ENCODE measurements around the gene RNF166.

The RNF166 gene

DNA sequence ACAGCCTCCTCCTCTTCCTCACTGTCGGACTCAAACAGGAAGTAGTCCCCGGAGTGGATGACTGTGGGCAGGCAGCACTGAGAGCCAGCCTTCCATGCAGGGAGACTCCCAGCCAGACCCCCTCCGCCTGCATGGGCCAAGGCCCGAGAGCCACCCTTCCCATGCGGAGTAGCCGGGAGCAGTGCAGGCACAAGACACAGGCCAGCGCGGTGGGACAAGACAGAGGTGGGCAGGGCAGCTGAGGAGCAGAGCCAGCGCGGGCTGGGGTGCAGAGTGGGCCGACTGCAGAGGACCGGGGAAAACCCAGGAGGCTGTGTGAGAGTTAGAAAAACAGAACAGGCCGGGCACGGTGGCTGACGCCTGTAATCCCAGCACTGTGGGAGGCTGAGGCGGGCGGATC is 17.7 kb upstream of the RNF166 start:
- no peak for DNase-seq (ENCODE audit: low read depth in 2 of 2)

DNA sequence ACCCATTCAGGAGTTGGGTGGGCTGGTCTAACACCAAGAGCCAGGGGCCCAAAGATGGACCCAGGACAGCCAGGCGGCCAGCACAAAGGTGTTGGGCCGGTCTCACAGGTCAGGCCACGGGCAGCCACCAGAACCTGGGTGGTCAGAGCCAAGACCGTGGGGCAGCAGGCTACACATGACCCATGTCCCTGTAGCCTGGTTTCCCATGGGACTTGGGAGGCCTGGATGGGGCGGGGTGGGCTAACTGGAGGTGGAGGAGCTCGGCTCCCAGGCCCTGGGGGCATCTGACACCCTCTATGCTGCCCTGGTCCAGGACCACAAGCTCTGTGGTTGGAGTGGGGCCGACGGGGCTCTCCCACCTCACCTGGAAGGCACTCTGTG is 17.3 kb upstream of the RNF166 start:
- DNase-seq (ENCODE audit: low read depth in 2 of 2), result no peak

DNA sequence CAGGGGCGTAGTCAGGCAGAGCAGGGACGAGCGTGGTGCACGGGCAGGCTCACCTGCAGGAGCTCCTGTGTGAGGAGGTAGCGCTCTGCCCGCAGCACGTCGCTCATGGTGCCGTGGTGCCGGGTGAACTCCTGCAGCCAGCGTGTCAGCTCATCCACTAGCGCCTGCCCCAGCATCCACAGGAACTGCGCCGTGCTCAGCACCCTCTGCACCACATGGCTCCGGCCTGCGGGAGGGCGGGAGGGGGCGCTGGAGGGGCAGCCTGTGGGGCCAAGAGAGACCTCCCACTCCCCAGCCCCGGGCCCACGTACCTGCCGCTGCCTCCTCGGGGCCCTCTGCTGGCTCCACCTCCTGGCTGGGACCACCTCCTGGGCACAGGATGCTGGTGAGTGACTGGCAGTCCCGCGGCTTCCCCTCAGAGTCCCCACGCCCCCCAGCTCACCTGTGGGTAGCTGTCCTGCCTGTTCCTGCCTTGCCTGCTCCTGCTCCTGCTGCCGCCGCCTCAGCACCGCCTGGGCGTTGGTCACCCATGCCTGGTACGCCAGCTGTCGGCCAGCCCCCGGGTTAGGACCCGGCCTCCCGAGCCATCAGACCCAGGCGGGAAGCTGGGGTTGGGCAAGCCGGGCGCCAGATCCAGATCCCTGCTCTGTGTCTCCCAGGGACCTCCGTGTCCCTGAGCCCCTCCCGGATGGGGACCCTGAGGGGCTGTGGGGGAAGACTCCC is 16.7 kb upstream of the RNF166 start:
- no peak for DNase-seq (ENCODE audit: low read depth in 2 of 2)

DNA sequence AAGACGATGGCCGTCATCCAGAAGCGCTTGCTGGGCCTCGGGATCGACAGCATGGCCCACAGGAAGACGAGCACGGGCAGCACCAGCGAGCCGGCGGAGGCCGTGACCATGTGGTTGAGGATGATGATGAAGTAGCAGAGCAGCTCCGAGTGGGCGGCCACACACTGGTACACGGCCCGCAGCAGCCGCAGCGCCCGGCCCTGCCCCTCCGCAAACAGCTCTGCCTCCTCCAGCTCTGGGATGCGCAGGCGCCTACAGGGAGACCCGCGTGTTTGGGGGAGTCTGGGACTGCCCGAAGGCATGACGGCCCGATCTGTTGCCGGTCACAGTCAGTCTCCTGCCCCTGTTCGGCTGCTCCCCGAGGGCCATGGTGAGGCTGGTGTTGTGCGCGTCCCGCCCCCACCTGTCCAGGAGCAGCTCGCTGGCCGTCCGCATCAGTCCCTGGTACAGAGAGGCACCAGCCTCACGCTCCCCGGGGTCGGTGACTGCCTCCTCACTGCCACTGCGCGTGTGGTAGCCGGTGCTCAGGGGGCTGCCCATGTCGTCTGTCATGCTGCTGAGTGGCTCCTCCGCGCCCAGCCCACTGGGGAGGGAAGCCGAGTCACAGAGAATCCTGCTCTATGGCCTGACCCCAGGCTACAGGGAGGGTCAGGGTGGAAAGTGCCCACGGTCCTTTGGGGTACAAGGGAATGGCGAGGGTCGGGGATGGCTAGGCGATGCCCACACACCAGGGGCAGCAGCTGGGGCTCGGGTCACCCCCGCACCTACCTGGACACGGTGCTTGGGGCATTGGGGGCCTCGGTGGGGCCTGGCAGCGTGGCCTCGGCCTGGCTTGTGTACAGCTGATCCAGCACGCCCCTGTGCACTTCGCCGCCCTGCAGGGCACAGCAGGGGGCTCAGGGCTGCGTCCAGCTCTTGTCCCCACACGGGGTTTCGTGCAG is 15.9 kb upstream of the RNF166 start:
- DNase-seq (ENCODE audit: low read depth in 2 of 2), result no peak

DNA sequence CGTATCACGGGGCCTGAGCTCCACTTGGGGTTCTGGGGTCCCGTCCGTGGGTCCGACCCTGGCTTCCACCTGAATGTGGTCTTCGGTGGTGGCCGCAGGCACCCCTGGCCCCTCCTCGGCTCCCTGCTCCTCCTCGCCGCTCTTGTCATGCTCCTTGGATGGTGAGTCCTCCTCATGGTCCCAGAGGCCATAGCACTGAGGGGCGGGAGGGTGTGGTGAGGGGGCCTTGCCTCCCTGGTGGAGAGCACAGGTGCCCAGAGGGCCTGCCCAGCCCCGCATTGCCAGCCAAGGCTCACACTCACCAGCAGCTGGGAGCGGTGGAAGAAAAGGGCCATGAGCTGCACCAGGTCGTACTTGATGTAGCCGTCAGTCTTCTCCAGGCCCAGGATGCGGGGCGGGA is 15.0 kb upstream of the RNF166 start:
- no peak for DNase-seq (ENCODE audit: low read depth in 2 of 2)

DNA sequence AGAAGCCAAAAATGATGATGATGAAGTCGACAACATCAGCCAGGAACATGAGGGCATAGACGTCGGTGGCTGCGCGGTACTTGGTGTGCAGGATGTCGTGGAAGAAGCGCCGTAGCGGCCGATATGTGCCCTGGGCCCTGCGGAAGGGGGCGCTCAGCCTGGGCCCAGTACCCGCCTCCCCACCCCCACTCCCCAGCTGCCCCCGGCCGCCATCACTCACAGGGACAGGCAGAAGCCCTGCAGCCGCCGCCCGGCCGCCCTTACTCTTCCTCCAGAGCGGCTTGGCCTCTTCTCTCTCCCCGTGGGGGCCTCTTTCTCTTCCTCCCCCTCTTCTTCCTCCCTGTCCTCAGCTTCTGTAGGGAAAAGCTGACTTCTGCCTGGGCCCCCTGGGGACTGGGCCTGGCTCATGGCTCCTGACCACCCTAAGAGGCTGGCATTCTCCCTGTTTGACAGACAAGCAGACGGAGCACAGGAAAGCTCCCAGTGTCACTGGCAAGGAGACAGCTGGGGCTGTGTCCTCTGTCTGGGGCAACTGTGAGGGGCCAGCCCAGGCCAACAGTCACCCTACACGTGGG is 14.3 kb upstream of the RNF166 start:
- DNase-seq (ENCODE audit: low read depth in 2 of 2), result no peak

DNA sequence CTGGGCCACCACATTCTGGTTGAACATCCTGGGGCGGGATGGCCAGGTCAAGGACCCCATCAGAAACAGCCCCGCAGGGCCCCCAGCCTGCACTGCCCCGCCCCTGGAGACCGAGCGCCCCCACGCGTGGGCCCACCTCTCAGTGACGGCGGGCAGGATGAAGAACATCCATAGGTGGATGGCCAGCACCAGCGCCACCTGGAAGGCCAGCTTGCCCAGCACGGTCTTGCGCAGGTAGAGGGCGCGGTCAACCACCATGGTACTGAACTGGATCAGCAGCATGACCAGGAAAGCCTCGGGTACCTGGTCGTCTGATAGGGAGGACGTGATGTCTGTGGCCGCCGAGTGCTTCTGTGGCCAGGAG is 13.7 kb upstream of the RNF166 start:
- DNase-seq (ENCODE audit: low read depth in 2 of 2), result no peak

DNA sequence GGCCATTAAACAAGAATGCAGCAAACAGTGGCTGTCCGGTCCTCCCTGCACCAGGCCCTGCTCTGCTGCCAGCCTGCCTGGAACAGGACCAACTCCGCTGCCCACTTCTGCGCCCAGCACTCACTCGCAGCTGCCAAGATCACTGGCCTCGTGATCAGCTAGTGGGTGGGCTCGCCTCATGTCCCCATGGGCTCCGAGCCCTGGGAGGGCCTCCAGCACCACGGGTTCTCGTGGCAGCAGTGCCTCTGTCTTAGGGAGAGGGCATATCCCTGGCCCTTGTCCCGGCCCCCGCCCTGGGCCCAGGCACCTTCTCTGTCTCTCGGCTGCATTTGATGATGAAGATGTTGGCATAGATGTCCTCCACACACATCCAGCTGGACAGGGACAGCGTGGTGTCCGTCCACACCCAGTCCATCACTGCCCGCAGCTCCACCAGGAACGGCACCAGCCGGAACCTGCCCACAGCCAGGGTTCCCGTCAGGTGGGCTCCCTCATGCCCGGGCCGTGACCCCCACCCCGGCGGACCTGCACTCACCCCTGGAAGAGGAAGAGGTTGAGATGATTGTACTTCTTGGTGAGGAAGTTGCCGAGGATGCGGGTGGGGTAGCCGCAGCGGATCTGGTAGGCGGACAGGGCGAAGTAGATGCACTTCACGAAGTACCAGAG is 13.2 kb upstream of the RNF166 start:
- no peak for DNase-seq (ENCODE audit: low read depth in 2 of 2)

DNA sequence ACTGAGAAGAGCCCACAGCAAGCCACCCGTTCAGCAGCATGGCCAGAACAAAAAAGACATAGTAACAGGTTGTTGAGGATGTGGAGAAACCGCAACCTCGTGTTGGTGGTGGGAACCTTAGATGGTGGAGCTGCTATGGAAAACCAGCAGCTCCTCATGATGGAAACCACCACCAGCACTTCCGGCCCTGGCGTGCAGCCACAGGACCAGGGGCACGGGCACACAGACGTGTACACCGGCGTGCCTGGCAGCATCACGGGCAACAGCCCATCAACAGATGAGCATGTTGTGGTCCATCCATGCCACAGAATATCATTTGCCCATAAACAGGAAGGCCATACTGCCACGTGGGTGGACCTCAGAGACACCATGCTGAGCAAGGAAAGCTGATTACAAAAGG is 12.0 kb upstream of the RNF166 start:
- no peak for DNase-seq (ENCODE audit: low read depth in 2 of 2)

DNA sequence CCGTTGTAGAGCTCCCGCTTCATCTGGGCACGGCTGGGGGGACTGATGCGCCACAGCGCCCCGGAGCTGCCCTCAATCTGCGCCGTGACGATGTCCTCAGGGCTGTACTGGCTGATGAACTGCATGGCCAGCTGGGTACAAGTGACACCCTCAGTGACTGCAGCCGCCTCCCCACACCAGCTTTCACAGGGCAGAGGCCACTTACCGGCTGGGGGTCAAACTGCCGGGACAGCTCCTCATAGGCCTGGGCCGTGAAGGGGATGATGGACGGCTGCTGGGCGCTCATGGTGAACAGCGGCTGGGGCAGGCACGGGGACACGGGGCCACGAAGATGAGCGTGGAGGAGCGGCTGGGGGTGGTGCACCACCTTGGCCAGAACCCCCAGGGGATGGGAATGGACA is 10.4 kb upstream of the RNF166 start:
- no peak for DNase-seq (ENCODE audit: low read depth in 2 of 2)

DNA sequence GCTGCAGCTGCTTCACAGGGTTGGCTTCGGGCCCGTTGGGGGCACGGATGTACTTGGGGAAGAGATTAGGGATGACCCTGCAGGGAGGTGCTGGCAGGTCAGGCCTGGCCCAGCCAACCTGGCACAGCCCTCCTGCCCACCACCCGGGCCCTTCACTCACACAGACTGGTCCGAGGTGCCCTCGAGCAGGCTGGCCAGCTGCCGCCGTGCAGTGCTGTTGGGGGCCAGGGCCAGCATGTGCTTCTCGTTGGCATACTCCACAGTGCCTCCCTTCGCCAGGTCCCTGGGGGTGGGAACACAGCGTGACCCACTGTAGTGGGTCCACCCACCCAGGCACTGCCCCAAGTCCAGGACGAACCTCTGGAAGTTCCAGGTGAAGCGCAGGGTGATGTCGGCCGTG is 10.0 kb upstream of the RNF166 start:
- DNase-seq (ENCODE audit: low read depth in 2 of 2), result no peak

DNA sequence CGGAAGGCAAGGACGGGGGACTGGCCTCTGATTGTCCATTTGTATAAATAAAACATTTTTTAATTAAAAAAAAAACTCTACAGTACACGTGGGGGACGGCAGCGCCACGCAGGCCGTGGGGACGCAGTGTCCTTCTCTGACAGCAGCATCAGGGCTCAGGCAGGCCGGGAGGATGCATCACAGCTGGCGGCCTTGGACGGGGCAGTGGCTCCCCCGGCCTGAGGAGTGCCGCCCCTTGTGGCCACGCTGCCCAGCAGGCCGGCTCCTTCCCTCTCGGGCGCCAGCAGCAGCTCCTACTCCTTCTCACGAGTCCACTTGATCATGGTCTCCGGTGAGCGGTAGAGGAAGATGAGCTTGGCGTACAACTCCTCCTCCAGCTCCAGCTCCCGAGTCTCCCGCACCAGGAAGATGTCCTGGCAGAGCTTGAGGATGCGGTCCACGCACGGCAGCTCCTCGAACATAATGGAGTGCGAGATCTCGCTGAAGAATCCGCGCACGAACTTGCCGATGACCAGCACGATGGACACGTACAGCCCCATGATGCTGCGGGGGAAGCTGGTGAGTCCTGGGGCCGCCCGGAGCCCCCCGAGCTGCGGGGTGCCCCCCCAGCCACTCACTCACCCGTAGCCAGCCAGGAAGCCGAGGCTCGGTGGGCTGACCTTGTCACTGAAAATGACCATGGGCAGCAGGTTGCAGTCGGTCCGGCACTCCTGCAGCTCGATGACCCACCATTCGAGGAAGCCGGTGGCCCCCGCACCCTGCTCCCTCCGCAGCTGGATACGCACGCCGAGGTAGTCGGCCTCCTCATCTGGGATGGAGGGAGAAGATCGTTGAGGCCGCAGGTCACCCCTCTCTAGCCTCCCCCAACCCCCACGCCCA is 9.3 kb upstream of the RNF166 start:
- DNase-seq (ENCODE audit: low read depth in 2 of 2), result no peak

DNA sequence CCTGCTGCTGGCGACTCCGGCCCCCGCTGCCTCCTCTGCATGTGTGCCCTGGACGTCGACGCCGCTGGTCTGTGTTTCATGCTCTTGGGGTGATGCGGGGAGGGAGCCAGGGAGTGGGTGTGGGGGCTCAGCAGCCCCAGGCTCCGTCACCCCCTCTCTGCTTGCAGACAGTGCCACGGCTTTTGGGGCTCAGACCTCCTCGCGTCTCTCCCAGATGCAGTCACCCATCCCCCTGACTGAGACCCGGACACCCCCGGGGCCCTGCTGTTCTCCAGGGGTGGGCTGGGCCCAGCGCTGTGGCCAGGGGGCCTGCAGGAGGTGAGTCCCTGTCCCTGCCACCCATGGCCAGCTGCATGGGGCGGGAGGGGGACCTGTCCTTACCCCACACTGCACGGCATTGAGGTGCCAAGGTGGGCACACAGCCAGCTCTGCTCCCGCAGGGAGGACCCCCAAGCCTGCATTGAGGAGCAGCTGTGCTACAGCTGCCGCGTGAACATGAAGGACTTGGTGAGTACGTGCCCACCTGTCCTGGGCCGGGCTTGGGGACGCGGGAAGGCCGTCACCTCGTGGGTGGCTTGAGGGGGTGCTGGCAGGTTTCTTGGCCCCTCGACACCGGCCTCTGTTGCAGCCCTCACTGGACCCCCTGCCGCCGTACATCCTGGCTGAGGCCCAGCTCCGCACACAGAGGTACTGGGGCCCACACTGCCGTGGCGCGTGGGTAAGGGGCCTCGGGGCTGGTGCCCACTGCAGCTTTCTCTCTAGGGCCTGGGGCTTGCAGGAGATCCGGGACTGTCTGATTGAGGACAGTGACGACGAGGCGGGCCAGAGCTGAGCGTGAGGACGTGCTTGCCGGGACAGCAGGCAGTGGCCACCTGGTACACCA is 8.5 kb upstream of the RNF166 start:
- no peak for DNase-seq (ENCODE audit: low read depth in 2 of 2)

DNA sequence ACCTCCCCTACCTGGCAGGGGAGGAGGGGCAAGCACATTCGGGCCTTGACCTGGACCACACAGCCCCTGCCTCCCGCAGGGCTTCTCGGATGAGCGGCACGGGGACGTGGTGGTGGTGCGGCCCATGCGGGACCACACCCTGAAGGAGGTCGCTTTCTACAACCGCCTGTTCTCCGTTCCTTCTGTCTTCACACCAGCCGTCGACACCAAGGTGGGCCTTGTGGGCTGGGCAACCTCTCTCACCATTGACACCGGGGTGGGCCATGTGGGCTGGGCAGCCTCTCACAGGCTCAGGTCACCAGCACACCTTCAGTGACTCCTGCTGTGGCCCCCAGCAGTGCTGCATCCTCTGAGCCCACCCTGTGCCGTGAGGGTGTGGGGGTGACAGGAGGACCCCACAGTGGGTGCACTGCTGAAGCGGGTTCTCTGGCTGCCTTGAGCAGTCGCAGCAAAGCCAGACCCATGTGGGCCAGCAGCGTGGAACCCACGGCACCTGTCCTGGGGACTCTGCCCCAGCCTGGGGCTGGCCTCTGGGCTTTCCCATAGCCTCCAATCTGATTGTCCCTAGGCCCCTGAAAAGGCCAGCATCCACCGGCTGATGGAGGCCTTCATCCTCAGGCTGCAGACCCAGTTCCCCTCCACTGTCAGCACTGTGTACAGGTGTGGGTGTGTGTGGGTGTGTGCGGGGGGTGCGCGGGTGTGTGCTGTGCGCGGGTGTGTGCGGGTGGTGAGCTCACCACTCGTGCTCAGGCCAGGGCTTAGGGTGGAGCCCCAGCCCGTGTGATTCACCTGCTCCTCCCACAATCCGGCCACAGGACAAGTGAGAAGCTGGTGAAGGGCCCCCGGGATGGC is 7.6 kb upstream of the RNF166 start:
- DNase-seq (ENCODE audit: low read depth in 2 of 2), result no peak

DNA sequence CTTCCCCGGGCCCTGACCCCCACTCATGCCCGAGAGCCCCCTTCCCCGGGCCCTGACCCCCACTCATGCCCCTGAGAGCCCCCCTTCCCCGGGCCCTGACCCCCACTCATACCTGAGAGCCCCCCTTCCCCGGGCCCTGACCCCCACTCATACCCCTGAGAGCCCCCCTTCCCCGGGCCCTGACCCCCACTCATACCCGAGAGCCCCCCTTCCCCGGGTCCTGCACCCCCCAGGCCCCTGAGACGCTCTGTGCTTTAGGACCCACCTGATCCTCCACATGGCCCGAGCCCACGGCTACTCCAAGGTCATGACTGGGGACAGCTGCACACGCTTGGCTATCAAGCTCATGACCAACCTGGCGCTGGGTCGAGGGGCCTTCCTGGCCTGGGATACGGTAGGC is 6.8 kb upstream of the RNF166 start:
- DNase-seq (ENCODE audit: low read depth in 2 of 2), result no peak

DNA sequence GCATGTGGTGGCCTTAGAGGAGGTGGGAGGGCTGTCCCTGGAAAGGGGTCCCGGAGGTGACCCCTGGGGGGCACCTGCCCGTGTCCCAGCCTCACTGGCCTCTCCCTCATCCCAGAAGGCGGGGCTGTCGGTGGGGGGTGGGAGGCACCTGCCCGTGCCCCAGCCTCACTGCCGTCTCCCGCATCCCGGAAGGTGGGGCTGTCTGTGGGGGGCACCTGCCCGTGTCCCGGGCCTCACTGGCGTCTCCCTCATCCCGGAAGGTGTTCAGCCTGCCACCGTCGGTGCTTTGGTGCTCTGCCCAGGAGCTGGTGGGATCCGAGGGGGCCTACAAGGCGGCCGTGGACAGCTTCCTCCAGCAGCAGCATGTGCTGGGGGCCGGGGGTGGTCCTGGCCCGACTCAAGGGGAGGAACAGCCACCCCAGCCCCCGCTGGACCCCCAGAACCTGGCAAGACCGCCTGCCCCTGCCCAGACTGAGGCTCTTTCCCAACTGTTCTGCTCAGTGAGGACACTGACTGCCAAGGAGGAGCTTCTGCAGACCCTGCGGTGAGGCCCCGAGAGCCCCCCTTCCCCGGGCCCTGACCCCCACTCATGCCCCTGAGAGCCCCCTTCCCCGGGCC is 6.3 kb upstream of the RNF166 start:
- no peak for DNase-seq (ENCODE audit: low read depth in 2 of 2)

DNA sequence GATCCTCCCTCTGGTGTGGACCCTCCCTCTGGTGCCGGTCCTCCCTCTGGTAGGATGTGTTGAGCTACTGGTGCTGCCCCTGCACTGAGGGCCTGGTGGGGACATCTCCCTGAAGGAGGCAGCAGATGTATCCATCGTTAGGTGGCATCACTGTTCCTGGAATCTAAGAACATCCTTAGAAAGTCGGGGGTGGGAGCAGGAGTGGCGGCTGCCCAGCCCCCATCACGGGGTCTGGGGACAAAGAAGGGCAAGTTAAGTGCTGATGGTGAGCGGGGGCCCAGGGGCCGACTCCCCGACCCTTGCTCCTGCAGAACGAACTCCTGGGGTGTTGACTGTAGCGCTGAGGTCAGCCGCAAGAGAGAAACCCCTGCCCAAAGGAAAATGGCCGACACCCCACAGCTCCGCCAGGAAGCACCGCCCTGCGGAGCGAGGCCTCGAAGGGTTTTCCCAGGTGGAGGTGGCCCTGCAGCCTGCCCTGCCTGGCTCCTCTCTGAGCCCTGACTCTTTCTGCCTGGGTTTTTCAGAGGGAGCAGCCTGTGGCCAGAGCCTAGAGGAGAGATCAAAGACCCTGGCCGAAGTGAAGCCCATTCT is 5.6 kb upstream of the RNF166 start:
- DNase-seq (ENCODE audit: low read depth in 2 of 2), result no peak

DNA sequence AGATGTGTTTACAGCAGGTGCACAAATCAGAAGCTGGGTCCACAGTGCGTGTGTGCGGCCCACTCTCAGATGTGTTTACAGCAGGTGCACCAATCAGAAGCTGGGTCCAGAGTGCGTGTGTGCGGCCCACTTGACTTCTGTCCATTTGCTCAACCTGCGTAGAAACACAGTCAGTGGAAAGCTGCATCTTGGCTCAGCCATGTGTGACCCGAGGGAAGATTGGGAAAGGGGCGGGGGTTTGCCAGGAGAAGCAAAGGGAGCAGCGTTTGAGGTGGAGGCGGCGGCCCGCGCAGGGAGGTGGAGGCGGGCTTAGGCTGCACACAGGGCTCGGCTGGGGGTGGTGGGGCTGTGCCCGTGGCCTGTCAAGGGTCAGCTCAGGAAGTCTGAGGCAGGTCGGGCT is 4.3 kb upstream of the RNF166 start:
- DNase-seq (ENCODE audit: low read depth in 2 of 2), result no peak
